OCI-LY3 (cell line): ENCODE results near the gene YAF2.

Experiments
- H2AFZ ChIP-seq: fragments of 200-600, 300-600 bp; shearing (Covaris generic); 2 replicates; pipeline ENCODE4 v1.6.0; 2014; ENCODE audit warnings: antibody characterized with exemption, low read depth, low read length
- H3K27ac ChIP-seq: fragments of 200-600, 300-600 bp; sonication (generic); 2 replicates; pipeline ENCODE4 v1.5.1; 2014; ENCODE audit warnings: mild to moderate bottlenecking, low read length, moderate library complexity, mixed read lengths
- H3K27me3 ChIP-seq: fragments of 200-600, 300-600 bp; sonication (generic); 2 replicates; pipeline ENCODE4 v1.6.1; 2014; ENCODE audit warnings: low read depth, low read length, mixed read lengths
- H3K36me3 ChIP-seq: fragments of 200-600, 300-600 bp; sonication (generic); replicated peaks from 2 replicates; pipeline ENCODE3; 2014; ENCODE audit warnings: low read depth, low read length, mixed read lengths
- H3K4me1 ChIP-seq: fragments of 300-600, 200-600 bp; sonication (generic); 2 replicates; pipeline ENCODE4 v1.6.1; 2014; ENCODE audit warnings: low read length, mixed read lengths
- H3K4me2 ChIP-seq: fragments of 200-600, 300-600 bp; sonication (generic); 2 replicates; pipeline ENCODE4 v1.6.1; 2014; ENCODE audit warnings: low read length, mixed read lengths
- H3K4me3 ChIP-seq: fragments of 300-600, 200-600 bp; sonication (generic); 2 replicates; pipeline ENCODE4 v1.5.1; 2014; ENCODE audit warnings: antibody characterized with exemption, mild to moderate bottlenecking, low read length, moderate library complexity
- H3K79me2 ChIP-seq: fragments of 300-600, 200-600 bp; shearing (Covaris generic); 2 replicates; pipeline ENCODE4 v1.6.1; 2014; ENCODE audit warnings: mild to moderate bottlenecking, low read length, mixed read lengths
- H3K9ac ChIP-seq: fragments of 300-600, 200-600 bp; shearing (Covaris generic); 2 replicates; pipeline ENCODE4 v1.6.0; 2014; ENCODE audit warnings: mild to moderate bottlenecking, low read length, moderate library complexity
- H3K9me3 ChIP-seq: fragments of 200-600, 300-600 bp; shearing (Covaris generic); 2 replicates; pipeline ENCODE4 v1.6.1; 2014; ENCODE audit warnings: low read length, mixed read lengths; ENCODE audit not compliant: insufficient read depth
- H4K20me1 ChIP-seq: fragments of 200-600, 300-600 bp; sonication (generic); 2 replicates; pipeline ENCODE4 v1.6.1; 2016; ENCODE audit warnings: low read length, mixed read lengths; ENCODE audit not compliant: insufficient read depth
- EZH2phosphoT487 ChIP-seq: fragments of 200-600 bp; shearing (Covaris generic); IDR thresholded peaks from 2 replicates; pipeline ENCODE4 v1.6.1; 2018; ENCODE audit warnings: antibody characterized with exemption, mixed run types, low read depth
- TF ChIP-seq, protein P1 (sequence below): fragments of 200-600, 300-600 bp; sonication (generic); IDR thresholded peaks from 2 replicates; pipeline ENCODE4 v1.5.1; 2014; ENCODE audit warnings: antibody characterized with exemption, low read length, low read depth

The YAF2 gene

GRCh38 chr12:42128327-42128726 lies 109.7 kb downstream of the YAF2 start:
- TF ChIP-seq, protein P1, sequence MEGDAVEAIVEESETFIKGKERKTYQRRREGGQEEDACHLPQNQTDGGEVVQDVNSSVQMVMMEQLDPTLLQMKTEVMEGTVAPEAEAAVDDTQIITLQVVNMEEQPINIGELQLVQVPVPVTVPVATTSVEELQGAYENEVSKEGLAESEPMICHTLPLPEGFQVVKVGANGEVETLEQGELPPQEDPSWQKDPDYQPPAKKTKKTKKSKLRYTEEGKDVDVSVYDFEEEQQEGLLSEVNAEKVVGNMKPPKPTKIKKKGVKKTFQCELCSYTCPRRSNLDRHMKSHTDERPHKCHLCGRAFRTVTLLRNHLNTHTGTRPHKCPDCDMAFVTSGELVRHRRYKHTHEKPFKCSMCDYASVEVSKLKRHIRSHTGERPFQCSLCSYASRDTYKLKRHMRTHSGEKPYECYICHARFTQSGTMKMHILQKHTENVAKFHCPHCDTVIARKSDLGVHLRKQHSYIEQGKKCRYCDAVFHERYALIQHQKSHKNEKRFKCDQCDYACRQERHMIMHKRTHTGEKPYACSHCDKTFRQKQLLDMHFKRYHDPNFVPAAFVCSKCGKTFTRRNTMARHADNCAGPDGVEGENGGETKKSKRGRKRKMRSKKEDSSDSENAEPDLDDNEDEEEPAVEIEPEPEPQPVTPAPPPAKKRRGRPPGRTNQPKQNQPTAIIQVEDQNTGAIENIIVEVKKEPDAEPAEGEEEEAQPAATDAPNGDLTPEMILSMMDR = no peak
- no peak for TF ChIP-seq EZH2phosphoT487
- H3K79me2 ChIP-seq = peaks cover 40% of the 10 kb centered on the region

GRCh38 chr12:42126963-42127362 lies 111.1 kb downstream of the YAF2 start:
- no peaks in the 10 kb centered on the region for H3K27me3 ChIP-seq
- H3K79me2 ChIP-seq = peaks cover 26% of the 10 kb centered on the region
- no peaks in the 10 kb centered on the region for H3K36me3 ChIP-seq
- no peaks in the 10 kb centered on the region for H3K9me3 ChIP-seq
- no peak overlapping the region for H3K4me3 ChIP-seq
- H2AFZ ChIP-seq = no peak overlapping the region
- peaks cover 4% of the 10 kb centered on the region; the same call in 1 of the 2 replicates for H4K20me1 ChIP-seq
- no peak overlapping the region for H3K27ac ChIP-seq
- no peak for TF ChIP-seq EZH2phosphoT487
- TF ChIP-seq, protein P1 = no peak
- H3K4me1 ChIP-seq = peaks cover 18% of the 10 kb centered on the region
- H3K4me2 ChIP-seq = no peak overlapping the region
- H3K9ac ChIP-seq = no peak overlapping the region

More at GRCh38 chr12:42128327-42128726, 109.7 kb downstream of the YAF2 start:
- H3K36me3 ChIP-seq = no peaks in the 10 kb centered on the region
- H3K9me3 ChIP-seq = no peaks in the 10 kb centered on the region
- H3K9ac ChIP-seq = no peak overlapping the region
- no peak overlapping the region for H2AFZ ChIP-seq
- H3K4me3 ChIP-seq = no peak overlapping the region
- peaks cover 18% of the 10 kb centered on the region for H3K4me1 ChIP-seq
- no peaks in the 10 kb centered on the region for H3K27me3 ChIP-seq
- no peak overlapping the region for H3K4me2 ChIP-seq
- H4K20me1 ChIP-seq = peaks cover 7% of the 10 kb centered on the region; the same call in 1 of the 2 replicates
- H3K27ac ChIP-seq = no peak overlapping the region

DNA sequence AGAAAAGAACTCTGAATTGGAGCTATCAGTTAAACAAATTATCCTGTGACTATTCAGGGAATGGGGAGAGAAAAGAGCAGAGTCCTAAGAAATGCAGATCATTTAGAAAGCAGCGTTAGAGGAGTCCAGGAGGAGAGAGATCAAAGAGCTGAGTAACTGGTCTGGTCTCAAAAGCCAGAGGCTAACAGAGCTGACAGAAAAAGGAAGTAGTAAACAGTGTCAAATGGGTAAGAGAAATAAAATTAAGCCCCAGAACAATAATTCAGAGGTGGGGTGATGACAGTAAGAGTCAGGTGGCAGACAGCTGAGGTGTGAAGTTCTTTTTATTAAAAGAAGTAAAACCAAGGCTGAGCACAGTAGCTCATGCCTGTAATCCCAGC lies 112.7 kb downstream of the YAF2 start:
- Histone ChIP-seq H3K27ac (no peak overlapping the region), H3K27me3 (no peaks in the 10 kb centered on the region), H3K79me2 (peaks cover 13% of the 10 kb centered on the region), H3K4me2 (no peak overlapping the region), H3K9me3 (no peaks in the 10 kb centered on the region), H2AFZ (no peak overlapping the region), H3K9ac (no peak overlapping the region), H3K4me3 (no peak overlapping the region), H3K4me1 (peaks cover 14% of the 10 kb centered on the region), H4K20me1 (no peaks in the 10 kb centered on the region), H3K36me3 (no peaks in the 10 kb centered on the region)
- no peak for TF ChIP-seq EZH2phosphoT487
- TF ChIP-seq, protein P1 = no peak

- Histone ChIP-seq H3K36me3 (no peaks in the 10 kb centered on the region), H3K79me2 (peaks cover 8% of the 10 kb centered on the region), H3K4me1 (peaks cover 14% of the 10 kb centered on the region), H3K9ac (no peak overlapping the region), H3K27ac (no peak overlapping the region), H3K4me3 (no peak overlapping the region), H2AFZ (no peak overlapping the region), H3K27me3 (no peaks in the 10 kb centered on the region), H4K20me1 (no peaks in the 10 kb centered on the region), H3K4me2 (no peak overlapping the region), H3K9me3 (no peaks in the 10 kb centered on the region)
- TF ChIP-seq, protein P1 = no peak
- no peak for TF ChIP-seq EZH2phosphoT487
These were observed 113.2 kb downstream of the YAF2 start for GRCh38 chr12:42124764-42125387.
